ENCODE measurements around the gene APOC1. TPM values are rescaled to one million over a fixed set of nuclear protein-coding genes. Genes with fewer than 3 reads are reported as not detected.

Gene APOC1
- total RNA-seq, 1 experiment from 2014 or later = 86.5 TPM

DNA sequence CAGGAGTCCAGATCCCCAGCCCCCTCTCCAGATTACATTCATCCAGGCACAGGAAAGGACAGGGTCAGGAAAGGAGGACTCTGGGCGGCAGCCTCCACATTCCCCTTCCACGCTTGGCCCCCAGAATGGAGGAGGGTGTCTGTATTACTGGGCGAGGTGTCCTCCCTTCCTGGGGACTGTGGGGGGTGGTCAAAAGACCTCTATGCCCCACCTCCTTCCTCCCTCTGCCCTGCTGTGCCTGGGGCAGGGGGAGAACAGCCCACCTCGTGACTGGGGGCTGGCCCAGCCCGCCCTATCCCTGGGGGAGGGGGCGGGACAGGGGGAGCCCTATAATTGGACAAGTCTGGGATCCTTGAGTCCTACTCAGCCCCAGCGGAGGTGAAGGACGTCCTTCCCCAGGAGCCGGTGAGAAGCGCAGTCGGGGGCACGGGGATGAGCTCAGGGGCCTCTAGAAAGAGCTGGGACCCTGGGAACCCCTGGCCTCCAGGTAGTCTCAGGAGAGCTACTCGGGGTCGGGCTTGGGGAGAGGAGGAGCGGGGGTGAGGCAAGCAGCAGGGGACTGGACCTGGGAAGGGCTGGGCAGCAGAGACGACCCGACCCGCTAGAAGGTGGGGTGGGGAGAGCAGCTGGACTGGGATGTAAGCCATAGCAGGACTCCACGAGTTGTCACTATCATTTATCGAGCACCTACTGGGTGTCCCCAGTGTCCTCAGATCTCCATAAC lies 8.8 kb upstream of the APOC1 start, which contains the start of gene APOE (continued):
- TF ChIP-seq, protein P1, sequence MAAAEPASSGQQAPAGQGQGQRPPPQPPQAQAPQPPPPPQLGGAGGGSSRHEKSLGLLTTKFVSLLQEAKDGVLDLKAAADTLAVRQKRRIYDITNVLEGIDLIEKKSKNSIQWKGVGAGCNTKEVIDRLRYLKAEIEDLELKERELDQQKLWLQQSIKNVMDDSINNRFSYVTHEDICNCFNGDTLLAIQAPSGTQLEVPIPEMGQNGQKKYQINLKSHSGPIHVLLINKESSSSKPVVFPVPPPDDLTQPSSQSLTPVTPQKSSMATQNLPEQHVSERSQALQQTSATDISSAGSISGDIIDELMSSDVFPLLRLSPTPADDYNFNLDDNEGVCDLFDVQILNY (CRISPR knock-in tag; IDR thresholded peaks at IDR 0.05) = 0 out of 2 replicates have a peak, but pooled peaks have one; percentile 24
- TF ChIP-seq, protein P2, sequence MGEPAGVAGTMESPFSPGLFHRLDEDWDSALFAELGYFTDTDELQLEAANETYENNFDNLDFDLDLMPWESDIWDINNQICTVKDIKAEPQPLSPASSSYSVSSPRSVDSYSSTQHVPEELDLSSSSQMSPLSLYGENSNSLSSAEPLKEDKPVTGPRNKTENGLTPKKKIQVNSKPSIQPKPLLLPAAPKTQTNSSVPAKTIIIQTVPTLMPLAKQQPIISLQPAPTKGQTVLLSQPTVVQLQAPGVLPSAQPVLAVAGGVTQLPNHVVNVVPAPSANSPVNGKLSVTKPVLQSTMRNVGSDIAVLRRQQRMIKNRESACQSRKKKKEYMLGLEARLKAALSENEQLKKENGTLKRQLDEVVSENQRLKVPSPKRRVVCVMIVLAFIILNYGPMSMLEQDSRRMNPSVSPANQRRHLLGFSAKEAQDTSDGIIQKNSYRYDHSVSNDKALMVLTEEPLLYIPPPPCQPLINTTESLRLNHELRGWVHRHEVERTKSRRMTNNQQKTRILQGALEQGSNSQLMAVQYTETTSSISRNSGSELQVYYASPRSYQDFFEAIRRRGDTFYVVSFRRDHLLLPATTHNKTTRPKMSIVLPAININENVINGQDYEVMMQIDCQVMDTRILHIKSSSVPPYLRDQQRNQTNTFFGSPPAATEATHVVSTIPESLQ (CRISPR knock-in tag; IDR thresholded peaks at IDR 0.05) = no peak
- no peak for TF ChIP-seq NR3C1 (CRISPR knock-in tag; conservative IDR thresholded peaks at IDR 0.05; ENCODE audit: low read depth)
- no peak for TF ChIP-seq GABPB1 (CRISPR knock-in tag; IDR thresholded peaks at IDR 0.05)
- TF ChIP-seq, protein P3, sequence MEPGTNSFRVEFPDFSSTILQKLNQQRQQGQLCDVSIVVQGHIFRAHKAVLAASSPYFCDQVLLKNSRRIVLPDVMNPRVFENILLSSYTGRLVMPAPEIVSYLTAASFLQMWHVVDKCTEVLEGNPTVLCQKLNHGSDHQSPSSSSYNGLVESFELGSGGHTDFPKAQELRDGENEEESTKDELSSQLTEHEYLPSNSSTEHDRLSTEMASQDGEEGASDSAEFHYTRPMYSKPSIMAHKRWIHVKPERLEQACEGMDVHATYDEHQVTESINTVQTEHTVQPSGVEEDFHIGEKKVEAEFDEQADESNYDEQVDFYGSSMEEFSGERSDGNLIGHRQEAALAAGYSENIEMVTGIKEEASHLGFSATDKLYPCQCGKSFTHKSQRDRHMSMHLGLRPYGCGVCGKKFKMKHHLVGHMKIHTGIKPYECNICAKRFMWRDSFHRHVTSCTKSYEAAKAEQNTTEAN (CRISPR knock-in tag; IDR thresholded peaks at IDR 0.05) = no peak
- TF ChIP-seq SOX15 (CRISPR knock-in tag; IDR thresholded peaks at IDR 0.05) = no peak
- TF ChIP-seq SP1 (CRISPR knock-in tag; conservative IDR thresholded peaks at IDR 0.05) = peak; percentile 79
- TF ChIP-seq ZNF396 (CRISPR knock-in tag; IDR thresholded peaks at IDR 0.05; ENCODE audit: borderline replicate concordance) = no peak
- TF ChIP-seq IRF2 (CRISPR knock-in tag; IDR thresholded peaks at IDR 0.05; ENCODE audit: borderline replicate concordance, low read depth) = no peak
- TF ChIP-seq HMGA2 (CRISPR knock-in tag; IDR thresholded peaks at IDR 0.05) = no peak
- TF ChIP-seq, protein P4, sequence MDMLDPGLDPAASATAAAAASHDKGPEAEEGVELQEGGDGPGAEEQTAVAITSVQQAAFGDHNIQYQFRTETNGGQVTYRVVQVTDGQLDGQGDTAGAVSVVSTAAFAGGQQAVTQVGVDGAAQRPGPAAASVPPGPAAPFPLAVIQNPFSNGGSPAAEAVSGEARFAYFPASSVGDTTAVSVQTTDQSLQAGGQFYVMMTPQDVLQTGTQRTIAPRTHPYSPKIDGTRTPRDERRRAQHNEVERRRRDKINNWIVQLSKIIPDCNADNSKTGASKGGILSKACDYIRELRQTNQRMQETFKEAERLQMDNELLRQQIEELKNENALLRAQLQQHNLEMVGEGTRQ (CRISPR knock-in tag; IDR thresholded peaks at IDR 0.05) = peak; percentile 87
- TF ChIP-seq, protein P5, sequence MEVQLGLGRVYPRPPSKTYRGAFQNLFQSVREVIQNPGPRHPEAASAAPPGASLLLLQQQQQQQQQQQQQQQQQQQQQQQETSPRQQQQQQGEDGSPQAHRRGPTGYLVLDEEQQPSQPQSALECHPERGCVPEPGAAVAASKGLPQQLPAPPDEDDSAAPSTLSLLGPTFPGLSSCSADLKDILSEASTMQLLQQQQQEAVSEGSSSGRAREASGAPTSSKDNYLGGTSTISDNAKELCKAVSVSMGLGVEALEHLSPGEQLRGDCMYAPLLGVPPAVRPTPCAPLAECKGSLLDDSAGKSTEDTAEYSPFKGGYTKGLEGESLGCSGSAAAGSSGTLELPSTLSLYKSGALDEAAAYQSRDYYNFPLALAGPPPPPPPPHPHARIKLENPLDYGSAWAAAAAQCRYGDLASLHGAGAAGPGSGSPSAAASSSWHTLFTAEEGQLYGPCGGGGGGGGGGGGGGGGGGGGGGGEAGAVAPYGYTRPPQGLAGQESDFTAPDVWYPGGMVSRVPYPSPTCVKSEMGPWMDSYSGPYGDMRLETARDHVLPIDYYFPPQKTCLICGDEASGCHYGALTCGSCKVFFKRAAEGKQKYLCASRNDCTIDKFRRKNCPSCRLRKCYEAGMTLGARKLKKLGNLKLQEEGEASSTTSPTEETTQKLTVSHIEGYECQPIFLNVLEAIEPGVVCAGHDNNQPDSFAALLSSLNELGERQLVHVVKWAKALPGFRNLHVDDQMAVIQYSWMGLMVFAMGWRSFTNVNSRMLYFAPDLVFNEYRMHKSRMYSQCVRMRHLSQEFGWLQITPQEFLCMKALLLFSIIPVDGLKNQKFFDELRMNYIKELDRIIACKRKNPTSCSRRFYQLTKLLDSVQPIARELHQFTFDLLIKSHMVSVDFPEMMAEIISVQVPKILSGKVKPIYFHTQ (CRISPR knock-in tag; IDR thresholded peaks at IDR 0.05) = no peak
- TF ChIP-seq CREM (CRISPR knock-in tag; IDR thresholded peaks at IDR 0.05) = 0 out of 2 replicates have a peak, but pooled peaks have one; percentile 33
- TF ChIP-seq, protein P6, sequence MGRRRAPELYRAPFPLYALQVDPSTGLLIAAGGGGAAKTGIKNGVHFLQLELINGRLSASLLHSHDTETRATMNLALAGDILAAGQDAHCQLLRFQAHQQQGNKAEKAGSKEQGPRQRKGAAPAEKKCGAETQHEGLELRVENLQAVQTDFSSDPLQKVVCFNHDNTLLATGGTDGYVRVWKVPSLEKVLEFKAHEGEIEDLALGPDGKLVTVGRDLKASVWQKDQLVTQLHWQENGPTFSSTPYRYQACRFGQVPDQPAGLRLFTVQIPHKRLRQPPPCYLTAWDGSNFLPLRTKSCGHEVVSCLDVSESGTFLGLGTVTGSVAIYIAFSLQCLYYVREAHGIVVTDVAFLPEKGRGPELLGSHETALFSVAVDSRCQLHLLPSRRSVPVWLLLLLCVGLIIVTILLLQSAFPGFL (CRISPR knock-in tag; IDR thresholded peaks at IDR 0.05; ENCODE audit: borderline replicate concordance) = no peak
- TF ChIP-seq, protein P7, sequence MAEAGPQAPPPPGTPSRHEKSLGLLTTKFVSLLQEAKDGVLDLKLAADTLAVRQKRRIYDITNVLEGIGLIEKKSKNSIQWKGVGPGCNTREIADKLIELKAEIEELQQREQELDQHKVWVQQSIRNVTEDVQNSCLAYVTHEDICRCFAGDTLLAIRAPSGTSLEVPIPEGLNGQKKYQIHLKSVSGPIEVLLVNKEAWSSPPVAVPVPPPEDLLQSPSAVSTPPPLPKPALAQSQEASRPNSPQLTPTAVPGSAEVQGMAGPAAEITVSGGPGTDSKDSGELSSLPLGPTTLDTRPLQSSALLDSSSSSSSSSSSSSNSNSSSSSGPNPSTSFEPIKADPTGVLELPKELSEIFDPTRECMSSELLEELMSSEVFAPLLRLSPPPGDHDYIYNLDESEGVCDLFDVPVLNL (CRISPR knock-in tag; IDR thresholded peaks at IDR 0.05; ENCODE audit: borderline replicate concordance, low read depth) = no peak
- TF ChIP-seq CREB1 (CRISPR knock-in tag; IDR thresholded peaks at IDR 0.05) = no peak
- no peak for TF ChIP-seq ESRRA (CRISPR knock-in tag; IDR thresholded peaks at IDR 0.05; ENCODE audit: borderline replicate concordance)
- TF ChIP-seq, protein P8, sequence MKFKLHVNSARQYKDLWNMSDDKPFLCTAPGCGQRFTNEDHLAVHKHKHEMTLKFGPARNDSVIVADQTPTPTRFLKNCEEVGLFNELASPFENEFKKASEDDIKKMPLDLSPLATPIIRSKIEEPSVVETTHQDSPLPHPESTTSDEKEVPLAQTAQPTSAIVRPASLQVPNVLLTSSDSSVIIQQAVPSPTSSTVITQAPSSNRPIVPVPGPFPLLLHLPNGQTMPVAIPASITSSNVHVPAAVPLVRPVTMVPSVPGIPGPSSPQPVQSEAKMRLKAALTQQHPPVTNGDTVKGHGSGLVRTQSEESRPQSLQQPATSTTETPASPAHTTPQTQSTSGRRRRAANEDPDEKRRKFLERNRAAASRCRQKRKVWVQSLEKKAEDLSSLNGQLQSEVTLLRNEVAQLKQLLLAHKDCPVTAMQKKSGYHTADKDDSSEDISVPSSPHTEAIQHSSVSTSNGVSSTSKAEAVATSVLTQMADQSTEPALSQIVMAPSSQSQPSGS (CRISPR knock-in tag; IDR thresholded peaks at IDR 0.05; ENCODE audit: borderline replicate concordance, low read depth) = no peak
- peak; percentile 49; the same call in 1 of the 2 replicates for TF ChIP-seq FOXP1 (CRISPR knock-in tag; IDR thresholded peaks at IDR 0.05; ENCODE audit: borderline replicate concordance)
- TF ChIP-seq OVOL2 (CRISPR knock-in tag; IDR thresholded peaks at IDR 0.05; ENCODE audit: borderline replicate concordance) = no peak
- TF ChIP-seq NR2C2 (CRISPR knock-in tag; IDR thresholded peaks at IDR 0.05) = no peak
- TF ChIP-seq, protein P9, sequence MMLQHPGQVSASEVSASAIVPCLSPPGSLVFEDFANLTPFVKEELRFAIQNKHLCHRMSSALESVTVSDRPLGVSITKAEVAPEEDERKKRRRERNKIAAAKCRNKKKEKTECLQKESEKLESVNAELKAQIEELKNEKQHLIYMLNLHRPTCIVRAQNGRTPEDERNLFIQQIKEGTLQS (CRISPR knock-in tag; conservative IDR thresholded peaks at IDR 0.05) = no peak
- 0 out of 2 replicates have a peak, but pooled peaks have one; percentile 25 for TF ChIP-seq JUN (CRISPR knock-in tag; IDR thresholded peaks at IDR 0.05)
- TF ChIP-seq RORB (CRISPR knock-in tag; IDR thresholded peaks at IDR 0.05) = no peak
- TF ChIP-seq, protein P10, sequence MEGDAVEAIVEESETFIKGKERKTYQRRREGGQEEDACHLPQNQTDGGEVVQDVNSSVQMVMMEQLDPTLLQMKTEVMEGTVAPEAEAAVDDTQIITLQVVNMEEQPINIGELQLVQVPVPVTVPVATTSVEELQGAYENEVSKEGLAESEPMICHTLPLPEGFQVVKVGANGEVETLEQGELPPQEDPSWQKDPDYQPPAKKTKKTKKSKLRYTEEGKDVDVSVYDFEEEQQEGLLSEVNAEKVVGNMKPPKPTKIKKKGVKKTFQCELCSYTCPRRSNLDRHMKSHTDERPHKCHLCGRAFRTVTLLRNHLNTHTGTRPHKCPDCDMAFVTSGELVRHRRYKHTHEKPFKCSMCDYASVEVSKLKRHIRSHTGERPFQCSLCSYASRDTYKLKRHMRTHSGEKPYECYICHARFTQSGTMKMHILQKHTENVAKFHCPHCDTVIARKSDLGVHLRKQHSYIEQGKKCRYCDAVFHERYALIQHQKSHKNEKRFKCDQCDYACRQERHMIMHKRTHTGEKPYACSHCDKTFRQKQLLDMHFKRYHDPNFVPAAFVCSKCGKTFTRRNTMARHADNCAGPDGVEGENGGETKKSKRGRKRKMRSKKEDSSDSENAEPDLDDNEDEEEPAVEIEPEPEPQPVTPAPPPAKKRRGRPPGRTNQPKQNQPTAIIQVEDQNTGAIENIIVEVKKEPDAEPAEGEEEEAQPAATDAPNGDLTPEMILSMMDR (IDR thresholded peaks at IDR 0.05) = no peak
